ENCODE data around the gene BCAS4. TPM values are rescaled to one million over a fixed set of nuclear protein-coding genes. Genes with fewer than 3 reads are reported as not detected.

BCAS4 gene
- total RNA-seq, 3 donors from 2014 or later (not counting 1 experiment from before 2014, with no cell fraction given) = 7.7 to 13.5 (median 10.5) TPM

GRCh38 chr20:50817776-50818172 is 22.9 kb downstream of the BCAS4 start:
- Mint-ChIP-seq H3K4me3 (peak overlapping the region; percentile 74), H3K9me3 (no peaks in the 10 kb centered on the region)

GRCh38 chr20:50819349-50819748 is 24.5 kb downstream of the BCAS4 start:
- DNase-seq (no peak), ATAC-seq (no peak)
- Mint-ChIP-seq H3K36me3 (no peaks in the 10 kb centered on the region), H3K4me3 (no peak overlapping the region), H3K27me3 (ENCODE audit: low read depth in 2 of 2) (no peaks in the 10 kb centered on the region), H3K9me3 (peaks cover 0 to 2% of the 10 kb centered on the region in 2 donors), H3K4me1 (peaks cover 39 to 49% of the 10 kb centered on the region in 2 donors), H3K27ac (peak overlapping the region; percentile 91 to 95)
- Histone ChIP-seq H3K9me3 (ENCODE audit: control insufficient read depth, insufficient read depth, low read length) (no peaks in the 10 kb centered on the region), H3K27ac (ENCODE audit: low read length) (no peak overlapping the region), H3K4me1 (ENCODE audit: control insufficient read depth, insufficient read depth, low read length) (peaks cover 56% of the 10 kb centered on the region), H3K27me3 (ENCODE audit: control insufficient read depth, insufficient read depth, low read length) (no peaks in the 10 kb centered on the region), H3K4me3 (ENCODE audit: low read length) (no peak overlapping the region), H3K36me3 (ENCODE audit: control insufficient read depth, insufficient read depth, low read length) (no peaks in the 10 kb centered on the region)
- intact Hi-C loops (cut with micrococcal nuclease) = no loop called here
- 70% methylated on average over 8 of the region's 8 CpGs for WGBS (ENCODE audit: insufficient coverage)
- TF ChIP-seq CTCF (IDR thresholded peaks at IDR 0.05) = no peak

More at GRCh38 chr20:50817776-50818172, 22.9 kb downstream of the BCAS4 start:
- DNase-seq (peak in 1 of 2 donors; percentile 50), ATAC-seq (no peak)
- Mint-ChIP-seq H3K27ac (peak overlapping the region; percentile 91 to 95), H3K4me1 (peaks cover 39 to 49% of the 10 kb centered on the region in 2 donors), H3K27me3 (ENCODE audit: low read depth in 2 of 2) (no peaks in the 10 kb centered on the region), H3K36me3 (no peaks in the 10 kb centered on the region)
- TF ChIP-seq CTCF (IDR thresholded peaks at IDR 0.05) = no peak
- Histone ChIP-seq H3K27ac (ENCODE audit: low read length) (peak overlapping the region; percentile 49), H3K36me3 (ENCODE audit: control insufficient read depth, insufficient read depth, low read length) (no peaks in the 10 kb centered on the region), H3K9me3 (ENCODE audit: control insufficient read depth, insufficient read depth, low read length) (no peaks in the 10 kb centered on the region), H3K4me1 (ENCODE audit: control insufficient read depth, insufficient read depth, low read length) (peaks cover 56% of the 10 kb centered on the region), H3K27me3 (ENCODE audit: control insufficient read depth, insufficient read depth, low read length) (no peaks in the 10 kb centered on the region), H3K4me3 (ENCODE audit: low read length) (no peak overlapping the region)
- WGBS (ENCODE audit: insufficient coverage) = 78% methylated on average over 10 of the region's 10 CpGs
- intact Hi-C loops (cut with micrococcal nuclease) = no loop called here

- Histone ChIP-seq H3K27ac (ENCODE audit: low read length) (no peak overlapping the region), H3K4me3 (ENCODE audit: low read length) (no peak overlapping the region), H3K9me3 (ENCODE audit: control insufficient read depth, insufficient read depth, low read length) (no peaks in the 10 kb centered on the region), H3K36me3 (ENCODE audit: control insufficient read depth, insufficient read depth, low read length) (no peaks in the 10 kb centered on the region), H3K4me1 (ENCODE audit: control insufficient read depth, insufficient read depth, low read length) (peaks cover 47% of the 10 kb centered on the region), H3K27me3 (ENCODE audit: control insufficient read depth, insufficient read depth, low read length) (no peaks in the 10 kb centered on the region)
- ATAC-seq (no peak), DNase-seq (no peak)
- H3K4me1 Mint-ChIP-seq = peaks cover 39 to 41% of the 10 kb centered on the region in 2 donors
- H3K4me3 Mint-ChIP-seq = no peak overlapping the region
- WGBS (ENCODE audit: insufficient coverage) = 80% methylated on average over 16 of the region's 16 CpGs
- peaks cover 0 to 2% of the 10 kb centered on the region in 2 donors for H3K9me3 Mint-ChIP-seq
- no peak for TF ChIP-seq CTCF (IDR thresholded peaks at IDR 0.05)
- H3K27me3 Mint-ChIP-seq (ENCODE audit: low read depth in 2 of 2) = no peaks in the 10 kb centered on the region
- peak overlapping the region; percentile 91 to 95 for H3K27ac Mint-ChIP-seq
- H3K36me3 Mint-ChIP-seq = no peaks in the 10 kb centered on the region
- intact Hi-C loops (cut with micrococcal nuclease) = no loop called here
These were observed 25.8 kb downstream of the BCAS4 start for GRCh38 chr20:50820515-50821256.

All from natural killer cell (primary cell).